ENCODE results near the gene MFAP2.

Gene MFAP2

DNA sequence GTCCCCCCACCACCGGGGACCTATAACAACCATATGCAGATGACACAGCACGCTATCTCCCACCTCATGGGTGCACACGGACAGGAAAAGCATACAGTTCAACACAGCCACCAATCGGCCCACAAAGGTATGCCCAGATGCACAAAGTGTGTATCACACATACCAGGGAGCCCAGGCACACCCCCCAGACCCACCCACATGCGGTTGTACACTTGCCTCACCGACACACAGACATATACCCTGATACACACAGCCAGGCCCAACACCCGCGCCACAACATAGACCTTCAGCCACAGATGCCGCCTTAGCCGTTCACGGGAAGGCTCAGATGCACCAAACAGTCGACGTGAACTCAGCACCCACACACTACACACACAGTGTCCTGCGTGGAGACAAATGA, 53.2 kb downstream of the MFAP2 start:
- Histone ChIP-seq H3K4me1 (ENCODE audit: control insufficient read depth, insufficient read depth, low read length) (peaks cover 30% of the 10 kb centered on the region), H3K36me3 (ENCODE audit: control insufficient read depth, insufficient read depth, low read length) (peaks cover 30% of the 10 kb centered on the region), H3K4me3 (ENCODE audit: low read depth, low read length) (no peak overlapping the region), H3K27ac (ENCODE audit: low read depth, low read length) (no peak overlapping the region), H3K27me3 (ENCODE audit: control insufficient read depth, insufficient read depth, low read length) (no peaks in the 10 kb centered on the region), H3K9ac (ENCODE audit: low read length) (no peak overlapping the region), H3K9me3 (ENCODE audit: control insufficient read depth, insufficient read depth, low read depth, low read length) (no peaks in the 10 kb centered on the region)

DNA sequence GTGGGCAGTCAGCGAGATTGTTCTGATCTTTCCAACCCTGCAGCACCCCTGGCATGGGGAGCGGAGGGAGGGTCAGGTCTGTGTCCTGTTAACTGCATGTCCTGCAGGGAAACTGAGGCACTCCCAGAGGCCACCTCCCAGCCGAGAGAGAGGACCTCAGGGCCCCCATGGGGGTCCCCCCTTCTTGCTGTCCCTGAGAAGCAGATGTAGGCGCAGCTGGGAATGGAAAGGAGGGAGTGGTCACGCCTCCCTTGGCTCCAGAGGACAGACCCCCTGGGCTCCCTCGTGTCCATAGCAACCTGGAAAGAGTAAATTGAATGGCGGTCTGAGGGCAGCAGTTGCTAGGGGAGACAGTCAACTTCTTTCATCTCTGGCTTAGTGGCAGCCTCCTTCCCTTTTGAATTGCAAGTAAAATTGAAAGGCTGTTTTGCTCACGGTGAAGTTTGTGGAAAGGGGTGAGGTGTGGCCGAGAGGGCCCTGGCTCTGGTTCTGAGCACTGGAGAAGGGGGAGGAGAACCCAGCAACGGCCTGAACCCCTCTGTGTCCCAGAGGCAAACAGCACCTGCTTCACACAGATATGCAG, 53.8 kb downstream of the MFAP2 start:
- H3K4me3 ChIP-seq (ENCODE audit: low read depth, low read length): no peak overlapping the region
- H3K36me3 ChIP-seq (ENCODE audit: control insufficient read depth, insufficient read depth, low read length): peaks cover 27% of the 10 kb centered on the region
- H3K9me3 ChIP-seq (ENCODE audit: control insufficient read depth, insufficient read depth, low read depth, low read length): no peaks in the 10 kb centered on the region
- no peaks in the 10 kb centered on the region for H3K27me3 ChIP-seq (ENCODE audit: control insufficient read depth, insufficient read depth, low read length)
- H3K4me1 ChIP-seq (ENCODE audit: control insufficient read depth, insufficient read depth, low read length): peaks cover 35% of the 10 kb centered on the region
- no peak overlapping the region for H3K9ac ChIP-seq (ENCODE audit: low read length)
- no peak overlapping the region for H3K27ac ChIP-seq (ENCODE audit: low read depth, low read length)

DNA sequence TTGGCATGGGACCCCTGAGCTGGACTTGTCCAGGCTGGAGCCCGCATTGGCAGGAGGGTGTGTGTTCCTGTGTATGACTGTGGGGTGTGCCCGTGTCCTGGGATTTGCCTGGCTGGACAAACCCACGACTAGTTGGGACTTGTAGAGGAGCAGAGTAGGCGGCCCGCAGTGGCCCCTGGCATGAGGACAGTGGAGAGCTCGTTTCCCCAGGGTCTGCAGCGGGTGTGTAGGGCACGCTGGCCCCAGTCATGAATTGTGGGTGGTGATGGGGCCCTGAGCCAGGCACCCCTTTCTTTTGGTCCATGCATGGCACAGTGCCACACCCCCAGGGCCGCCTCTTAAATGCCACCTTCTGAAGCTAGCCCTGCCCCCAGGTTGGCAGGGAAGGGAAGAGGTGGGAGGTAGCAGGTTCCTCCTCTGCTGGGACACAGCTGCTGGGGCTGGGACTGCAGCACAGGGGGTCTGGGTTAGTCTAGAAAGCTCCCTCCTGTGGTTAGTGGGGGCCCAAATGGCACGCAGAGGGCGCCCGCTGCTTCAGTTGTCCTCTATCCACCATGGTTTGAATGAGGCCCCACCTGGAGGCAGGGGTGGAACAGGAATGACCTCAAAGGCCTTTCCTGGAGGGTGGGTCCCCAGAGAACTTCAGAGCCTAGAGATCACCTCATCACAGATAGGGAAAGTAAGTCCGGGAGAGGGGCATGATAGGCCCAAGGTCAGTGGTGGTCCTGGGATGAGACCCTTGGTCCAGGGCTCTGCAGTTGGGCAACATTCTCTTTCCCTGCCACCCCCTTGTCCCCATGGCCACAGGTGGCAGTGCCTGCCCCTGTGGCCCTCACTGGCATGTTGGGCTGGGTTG, 54.6 kb downstream of the MFAP2 start:
- Histone ChIP-seq H3K27ac (ENCODE audit: low read depth, low read length) (peak overlapping the region; percentile 12; the same call in 1 of the 2 replicates), H3K4me3 (ENCODE audit: low read depth, low read length) (no peak overlapping the region), H3K27me3 (ENCODE audit: control insufficient read depth, insufficient read depth, low read length) (no peaks in the 10 kb centered on the region), H3K9me3 (ENCODE audit: control insufficient read depth, insufficient read depth, low read depth, low read length) (no peaks in the 10 kb centered on the region), H3K4me1 (ENCODE audit: control insufficient read depth, insufficient read depth, low read length) (peaks cover 40% of the 10 kb centered on the region), H3K36me3 (ENCODE audit: control insufficient read depth, insufficient read depth, low read length) (peaks cover 20% of the 10 kb centered on the region), H3K9ac (ENCODE audit: low read length) (no peak overlapping the region)

DNA sequence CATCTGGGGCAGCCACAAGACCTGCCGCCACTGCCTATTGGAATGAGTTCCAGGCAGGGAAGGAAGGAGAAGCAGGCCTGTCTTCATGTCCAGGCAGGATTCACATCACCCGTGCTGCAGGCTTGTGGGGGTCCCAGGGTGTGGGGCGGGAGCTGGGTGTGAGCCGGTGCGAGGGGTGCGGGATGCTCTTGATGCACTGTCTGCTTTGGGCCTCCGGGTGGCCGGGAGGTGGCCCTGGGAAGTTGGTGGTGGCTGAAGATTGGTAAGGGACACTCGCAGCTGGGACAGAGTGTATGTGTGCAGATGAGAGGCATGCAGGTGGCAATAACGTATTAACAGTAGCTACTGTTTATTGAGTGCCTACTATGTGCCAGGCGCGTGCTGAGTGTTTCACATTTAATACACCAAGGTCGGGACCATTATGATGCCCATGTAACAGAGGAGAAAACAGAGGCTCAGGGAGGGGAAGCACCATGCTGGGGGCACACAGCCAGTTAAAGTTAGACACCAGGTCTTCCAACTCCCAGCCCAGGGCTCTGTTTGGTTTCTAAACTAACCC, 55.4 kb downstream of the MFAP2 start:
- Histone ChIP-seq H3K4me3 (ENCODE audit: low read depth, low read length) (no peak overlapping the region), H3K36me3 (ENCODE audit: control insufficient read depth, insufficient read depth, low read length) (peaks cover 13% of the 10 kb centered on the region; the same call in 1 of the 2 replicates), H3K27ac (ENCODE audit: low read depth, low read length) (peak overlapping the region; percentile 12; the same call in 1 of the 2 replicates), H3K9me3 (ENCODE audit: control insufficient read depth, insufficient read depth, low read depth, low read length) (no peaks in the 10 kb centered on the region), H3K27me3 (ENCODE audit: control insufficient read depth, insufficient read depth, low read length) (no peaks in the 10 kb centered on the region), H3K9ac (ENCODE audit: low read length) (no peak overlapping the region), H3K4me1 (ENCODE audit: control insufficient read depth, insufficient read depth, low read length) (peaks cover 39% of the 10 kb centered on the region)
